ENCODE results near the gene APOL6.
A peak's percentile ranks its signal among the peaks of the same experiment; 100 is the strongest.

Gene APOL6

GRCh38 chr22:35648066-35649025 lies at the start of gene APOL6:
APOL6 (plus strand) TSS chr22:35648446; CDS start chr22:35656426, 7,980 bp downstream.
- Histone ChIP-seq H3K27ac (ENCODE audit: poor library complexity, severe bottlenecking) (peak within 1 kb of the TSS; percentile 53), H3K36me3 (ENCODE audit: low read depth) (0 out of 2 replicates have a peak, but pooled peaks cover 4% of the 10 kb centered on the region), H3K4me3 (ENCODE audit: severe bottlenecking) (peak within 1 kb of the TSS; percentile 53), H3K4me1 (ENCODE audit: insufficient read depth, poor library complexity, severe bottlenecking) (peaks cover 6% of the 10 kb centered on the region), H3K27me3 (ENCODE audit: insufficient read depth, poor library complexity, severe bottlenecking) (no peaks in the 10 kb centered on the region), H3K9me3 (ENCODE audit: severe bottlenecking) (no peaks in the 10 kb centered on the region)
- DNase-seq (ENCODE audit: low spot score) (no peak), ATAC-seq (ENCODE audit: low read depth) (peak; percentile 69)
- no peak for TF ChIP-seq CTCF (IDR thresholded peaks at IDR 0.05; ENCODE audit: poor library complexity, severe bottlenecking)

DNA sequence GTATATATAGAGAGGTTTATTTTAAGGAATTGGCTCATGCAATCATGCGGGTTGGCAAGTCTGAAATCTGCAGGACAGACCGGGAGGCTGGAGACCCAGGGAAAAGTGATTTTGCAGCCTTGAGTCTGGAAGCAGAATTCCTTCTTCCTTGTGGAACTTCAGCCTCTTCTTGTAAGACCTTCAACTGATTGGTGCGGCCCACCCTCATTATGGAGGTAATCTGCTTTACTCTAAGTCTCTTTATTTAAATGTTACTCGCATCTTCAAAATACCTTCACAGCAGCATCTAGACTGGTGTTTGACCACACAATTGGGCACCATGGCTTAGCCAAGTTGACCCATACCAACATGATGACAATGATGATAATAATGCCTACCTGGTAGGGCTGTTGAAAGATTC lies 48.9 kb upstream of the APOL6 start:
- DNase-seq (ENCODE audit: low spot score) = no peak
- H3K27me3 ChIP-seq (ENCODE audit: insufficient read depth, poor library complexity, severe bottlenecking) = no peaks in the 10 kb centered on the region
- no peak overlapping the region for H3K4me3 ChIP-seq (ENCODE audit: severe bottlenecking)
- H3K36me3 ChIP-seq (ENCODE audit: low read depth) = no peaks in the 10 kb centered on the region
- H3K9me3 ChIP-seq (ENCODE audit: severe bottlenecking) = no peaks in the 10 kb centered on the region
- peaks cover 5% of the 10 kb centered on the region for H3K4me1 ChIP-seq (ENCODE audit: insufficient read depth, poor library complexity, severe bottlenecking)
- H3K27ac ChIP-seq (ENCODE audit: poor library complexity, severe bottlenecking) = no peak overlapping the region
- no peak for ATAC-seq (ENCODE audit: low read depth)
- no peak for TF ChIP-seq CTCF (IDR thresholded peaks at IDR 0.05; ENCODE audit: poor library complexity, severe bottlenecking)

GRCh38 chr22:35600476-35600875 lies 47.8 kb upstream of the APOL6 start:
- Histone ChIP-seq H3K4me3 (ENCODE audit: severe bottlenecking) (no peak overlapping the region), H3K27me3 (ENCODE audit: insufficient read depth, poor library complexity, severe bottlenecking) (no peaks in the 10 kb centered on the region), H3K4me1 (ENCODE audit: insufficient read depth, poor library complexity, severe bottlenecking) (peaks cover 7% of the 10 kb centered on the region)

DNA sequence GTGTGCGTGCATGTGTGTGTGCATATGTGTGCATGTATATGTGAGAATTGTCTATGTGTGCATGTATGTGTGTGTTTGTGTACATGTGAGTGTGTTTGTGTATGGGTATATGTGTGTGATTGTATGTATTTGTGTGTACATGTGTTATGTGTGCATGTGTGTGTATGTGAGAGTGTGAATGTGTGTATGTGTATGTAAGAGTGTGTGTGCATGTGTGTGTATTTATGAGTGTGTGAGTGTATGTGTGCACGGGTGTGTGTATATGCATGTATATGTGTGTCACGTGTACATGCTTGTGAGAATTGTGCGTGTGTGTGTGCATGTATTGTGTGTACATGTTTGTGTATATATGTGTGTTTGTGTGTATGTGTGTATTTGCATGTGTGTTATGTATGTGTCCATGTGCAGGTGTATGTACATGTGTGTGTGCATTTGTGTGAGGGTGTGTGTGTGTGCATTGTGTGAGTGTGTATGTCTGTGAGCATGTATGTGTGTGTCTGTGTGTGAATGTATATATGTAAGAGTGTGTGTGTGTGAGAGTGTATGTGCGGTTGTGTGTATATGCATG lies 47.1 kb upstream of the APOL6 start:
- Histone ChIP-seq H3K36me3 (ENCODE audit: low read depth) (no peaks in the 10 kb centered on the region), H3K27ac (ENCODE audit: poor library complexity, severe bottlenecking) (no peak overlapping the region), H3K4me1 (ENCODE audit: insufficient read depth, poor library complexity, severe bottlenecking) (peaks cover 7% of the 10 kb centered on the region), H3K27me3 (ENCODE audit: insufficient read depth, poor library complexity, severe bottlenecking) (no peaks in the 10 kb centered on the region), H3K9me3 (ENCODE audit: severe bottlenecking) (no peaks in the 10 kb centered on the region), H3K4me3 (ENCODE audit: severe bottlenecking) (no peak overlapping the region)
- ATAC-seq (ENCODE audit: low read depth) = no peak
- TF ChIP-seq CTCF (IDR thresholded peaks at IDR 0.05; ENCODE audit: poor library complexity, severe bottlenecking) = no peak
- DNase-seq (ENCODE audit: low spot score) = no peak

More at GRCh38 chr22:35600476-35600875, 47.8 kb upstream of the APOL6 start:
- DNase-seq (ENCODE audit: low spot score) (no peak), ATAC-seq (ENCODE audit: low read depth) (no peak)
- Histone ChIP-seq H3K9me3 (ENCODE audit: severe bottlenecking) (no peaks in the 10 kb centered on the region), H3K36me3 (ENCODE audit: low read depth) (no peaks in the 10 kb centered on the region), H3K27ac (ENCODE audit: poor library complexity, severe bottlenecking) (no peak overlapping the region)
- no peak for TF ChIP-seq CTCF (IDR thresholded peaks at IDR 0.05; ENCODE audit: poor library complexity, severe bottlenecking)

Measured in RWPE2 (cell line).